A673 (cell line): ENCODE results near the gene CMTM6. TPM values are rescaled to one million over a fixed set of nuclear protein-coding genes. Genes with fewer than 3 reads are reported as not detected.

Source experiments
- BruUV-seq: library from RNA; stranded (reverse); fragments of 400-500 nt; replicated peaks from 2 replicates; lab custom pipeline; 2021; lab: Mats Ljungman, UMichigan
- CTCF ChIA-PET: fragments of 300-600 bp; sonication (Branson Sonifier 250); formaldehyde crosslinking; loops from one replicate; lab custom pipeline; 2022; ENCODE audit warnings: antibody characterized with exemption; lab: Charles Lee
- POLR2A ChIA-PET: fragments of 300-600 bp; sonication (Branson Sonifier 250); formaldehyde crosslinking; loops from one replicate; lab custom pipeline; 2022; ENCODE audit warnings: antibody characterized with exemption; ENCODE audit not compliant: low non-redundant PET; lab: Charles Lee
- DNase-seq: peaks from one replicate; pipeline ENCODE4 v3.0.0-alpha.2; 2015; ENCODE audit warnings: low spot score
- H3K27ac ChIP-seq: fragments of 200-600 bp; sonication (generic); 2 replicates; pipeline ENCODE4 v1.5.1; 2016; ENCODE audit warnings: mixed run types, low read depth, mild to moderate bottlenecking, mixed read lengths, antibody characterized with exemption, low read length; ENCODE audit not compliant: poor library complexity, severe bottlenecking
- H3K27me3 ChIP-seq: fragments of 200-600 bp; sonication (generic); replicated peaks from 2 replicates; pipeline ENCODE4 v1.6.1; 2017; ENCODE audit warnings: mixed run types, low read depth, mild to moderate bottlenecking, mixed read lengths, antibody characterized with exemption, low read length; ENCODE audit not compliant: insufficient read depth, poor library complexity
- H3K36me3 ChIP-seq: fragments of 200-600 bp; sonication (generic); 2 replicates; pipeline ENCODE4 v1.6.1; 2016; ENCODE audit warnings: mixed run types, mild to moderate bottlenecking, mixed read lengths, antibody characterized with exemption, low read length; ENCODE audit not compliant: insufficient read depth, poor library complexity, severe bottlenecking
- H3K4me1 ChIP-seq: fragments of 200-600 bp; sonication (generic); 2 replicates; pipeline ENCODE4 v1.6.1; 2017; ENCODE audit warnings: mixed run types, mild to moderate bottlenecking, mixed read lengths, antibody characterized with exemption, low read length; ENCODE audit not compliant: insufficient read depth, poor library complexity, severe bottlenecking
- H3K4me3 ChIP-seq: fragments of 200-600 bp; sonication (generic); 2 replicates; pipeline ENCODE4 v1.5.1; 2016; ENCODE audit warnings: low read depth, mixed run types, mild to moderate bottlenecking, mixed read lengths, low read length; ENCODE audit not compliant: poor library complexity, severe bottlenecking
- H3K9me3 ChIP-seq: fragments of 200-600 bp; sonication (generic); 2 replicates; pipeline ENCODE4 v1.6.1; 2016; ENCODE audit warnings: mixed run types, low read depth, mild to moderate bottlenecking, mixed read lengths, antibody characterized with exemption, low read length; ENCODE audit not compliant: poor library complexity, severe bottlenecking
- EZH2 ChIP-seq: fragments of 200-600 bp; sonication (generic); IDR thresholded peaks from 2 replicates; pipeline ENCODE4 v1.6.1; 2017; ENCODE audit warnings: borderline replicate concordance, low read depth, mild to moderate bottlenecking, mixed read lengths, antibody characterized with exemption, low read length; ENCODE audit not compliant: poor library complexity, severe bottlenecking
- intact Hi-C: fragments of 100-400 bp; cut with micrococcal nuclease; formaldehyde crosslinking; loops from one replicate; pipeline ENCODE4 v1.10.0; 2022; ENCODE audit not compliant: unreplicated experiment
- total RNA-seq: library from RNA; stranded (reverse); gene quantifications from 2 replicates; pipeline ENCODE4 v1.2.3, GENCODE V29; 2021
- TF ChIP-seq, protein P1 (sequence below): fragments of 300-800, 200-600 bp; sonication (generic); conservative IDR thresholded peaks from 2 replicates; pipeline ENCODE4 v1.5.1; 2017; ENCODE audit warnings: low read depth, mild to moderate bottlenecking, antibody characterized with exemption, low read length, moderate library complexity, mixed read lengths

The CMTM6 gene
- total RNA-seq, 1 experiment from 2014 or later = 32.3 TPM

GRCh38 chr3:32437896-32438295, 64.8 kb downstream of the CMTM6 start:
- POLR2A ChIA-PET = no interaction called here
- no peaks in the 10 kb centered on the region for H3K27me3 ChIP-seq
- H3K4me1 ChIP-seq = no peaks in the 10 kb centered on the region
- TF ChIP-seq, protein P1, sequence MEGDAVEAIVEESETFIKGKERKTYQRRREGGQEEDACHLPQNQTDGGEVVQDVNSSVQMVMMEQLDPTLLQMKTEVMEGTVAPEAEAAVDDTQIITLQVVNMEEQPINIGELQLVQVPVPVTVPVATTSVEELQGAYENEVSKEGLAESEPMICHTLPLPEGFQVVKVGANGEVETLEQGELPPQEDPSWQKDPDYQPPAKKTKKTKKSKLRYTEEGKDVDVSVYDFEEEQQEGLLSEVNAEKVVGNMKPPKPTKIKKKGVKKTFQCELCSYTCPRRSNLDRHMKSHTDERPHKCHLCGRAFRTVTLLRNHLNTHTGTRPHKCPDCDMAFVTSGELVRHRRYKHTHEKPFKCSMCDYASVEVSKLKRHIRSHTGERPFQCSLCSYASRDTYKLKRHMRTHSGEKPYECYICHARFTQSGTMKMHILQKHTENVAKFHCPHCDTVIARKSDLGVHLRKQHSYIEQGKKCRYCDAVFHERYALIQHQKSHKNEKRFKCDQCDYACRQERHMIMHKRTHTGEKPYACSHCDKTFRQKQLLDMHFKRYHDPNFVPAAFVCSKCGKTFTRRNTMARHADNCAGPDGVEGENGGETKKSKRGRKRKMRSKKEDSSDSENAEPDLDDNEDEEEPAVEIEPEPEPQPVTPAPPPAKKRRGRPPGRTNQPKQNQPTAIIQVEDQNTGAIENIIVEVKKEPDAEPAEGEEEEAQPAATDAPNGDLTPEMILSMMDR = no peak
- no peak for TF ChIP-seq EZH2
- H3K36me3 ChIP-seq = no peaks in the 10 kb centered on the region
- no peak for DNase-seq
- no peak overlapping the region for H3K4me3 ChIP-seq
- CTCF ChIA-PET = no interaction called here
- no peak overlapping the region for H3K27ac ChIP-seq
- BruUV-seq = no TSS peak
- intact Hi-C loops = no loop called here
- no peaks in the 10 kb centered on the region for H3K9me3 ChIP-seq

DNA sequence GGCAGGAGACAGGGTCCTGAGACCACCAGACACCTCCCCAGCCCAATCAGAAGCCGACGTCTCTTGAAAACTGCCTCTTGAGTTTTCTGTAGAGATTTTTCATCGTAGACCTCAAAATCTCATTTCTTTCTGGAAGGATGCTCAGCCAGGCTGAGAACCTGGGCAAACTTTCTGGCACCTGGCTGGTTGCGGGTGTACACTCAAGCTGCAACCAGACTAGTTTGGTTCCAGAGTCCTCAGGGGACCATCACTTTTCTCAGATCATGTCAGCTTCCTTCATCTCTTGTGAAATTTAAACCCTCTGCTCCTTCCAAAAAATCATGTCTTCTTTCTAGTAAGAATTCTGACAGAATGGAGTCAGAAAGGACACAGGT, 65.8 kb downstream of the CMTM6 start:
- ChIA-PET CTCF (no interaction called here), POLR2A (no interaction called here)
- Histone ChIP-seq H3K36me3 (no peaks in the 10 kb centered on the region), H3K4me1 (no peaks in the 10 kb centered on the region), H3K27ac (no peak overlapping the region), H3K4me3 (no peak overlapping the region), H3K27me3 (no peaks in the 10 kb centered on the region), H3K9me3 (no peaks in the 10 kb centered on the region)
- DNase-seq = no peak
- TF ChIP-seq EZH2 = no peak
- TF ChIP-seq, protein P1 = no peak
- BruUV-seq = no TSS peak
- intact Hi-C loops = no loop called here

DNA sequence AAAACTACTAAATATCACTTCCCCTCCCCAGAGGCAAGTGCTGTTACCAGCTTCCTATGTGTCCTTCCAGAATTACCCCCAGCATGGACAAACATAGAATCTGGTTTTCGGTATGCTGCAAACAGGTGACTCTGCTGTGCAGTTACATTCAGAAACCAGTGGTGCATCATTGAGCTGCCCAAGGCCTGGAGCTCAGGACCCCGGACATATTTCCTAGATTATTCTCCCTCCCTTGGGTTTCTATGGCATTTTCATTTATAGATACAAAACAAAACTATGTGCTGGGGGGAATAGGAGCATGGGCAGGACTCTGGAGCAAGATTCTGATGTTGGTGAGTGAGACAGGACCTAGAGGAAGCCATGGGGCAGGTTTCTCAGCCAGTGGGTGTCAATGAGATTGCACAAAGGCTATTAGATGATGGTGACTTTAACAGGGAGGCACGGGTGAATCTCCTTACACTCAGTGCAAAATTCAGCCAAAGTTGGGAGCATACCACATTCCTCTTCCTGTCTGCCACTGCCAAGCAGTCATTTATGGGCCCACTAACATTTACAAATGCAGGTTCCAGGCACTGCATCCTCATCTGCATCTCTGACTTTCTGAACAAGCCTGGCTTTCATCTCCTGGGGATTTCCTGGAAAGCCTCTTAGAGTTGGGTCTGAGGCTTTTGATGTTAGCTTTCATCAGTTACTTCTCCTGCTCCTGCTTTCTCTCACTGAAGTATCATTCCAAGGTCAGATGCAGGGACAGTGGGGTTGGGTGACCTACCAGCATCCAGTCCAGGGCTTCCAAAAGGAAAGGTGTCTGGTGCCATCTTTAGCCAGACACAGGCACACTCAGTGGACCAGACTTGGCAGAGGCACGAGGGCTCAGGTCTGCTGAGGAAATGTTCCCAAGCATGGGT, 66.5 kb downstream of the CMTM6 start:
- H3K27ac ChIP-seq = no peak overlapping the region
- ChIA-PET POLR2A (no interaction called here), CTCF (no interaction called here)
- no peaks in the 10 kb centered on the region for H3K36me3 ChIP-seq
- no peaks in the 10 kb centered on the region for H3K9me3 ChIP-seq
- BruUV-seq = no TSS peak
- no peaks in the 10 kb centered on the region for H3K27me3 ChIP-seq
- H3K4me3 ChIP-seq = no peak overlapping the region
- intact Hi-C loops = no loop called here
- no peak for TF ChIP-seq EZH2
- TF ChIP-seq, protein P1 = no peak
- no peaks in the 10 kb centered on the region for H3K4me1 ChIP-seq
- DNase-seq = no peak
